Stimulated activated naive CD8-positive, alpha-beta T cell treated with anti-CD3 and anti-CD28 coated beads, Interleukin-15, Interleukin-2, amounts not matched to agents 100 U/mL and 50 U/mL, for 24 hours (primary cell): ENCODE measurements around the gene EPB41L3.

Source experiments
- ATAC-seq: fragments of 150-1000 bp; cut with Tn5 transposase; one replicate; pipeline ENCODE4 v1.10.0; 2021
- DNase-seq: peaks from one replicate; pipeline ENCODE4 v3.0.0; 2021

EPB41L3 gene

GRCh38 chr18:5413447-5413846, 130.3 kb downstream of the EPB41L3 start:
- ATAC-seq (no peak), DNase-seq (no peak)

GRCh38 chr18:5410582-5410981, 133.2 kb downstream of the EPB41L3 start:
- DNase-seq: no peak
- ATAC-seq: no peak

DNA sequence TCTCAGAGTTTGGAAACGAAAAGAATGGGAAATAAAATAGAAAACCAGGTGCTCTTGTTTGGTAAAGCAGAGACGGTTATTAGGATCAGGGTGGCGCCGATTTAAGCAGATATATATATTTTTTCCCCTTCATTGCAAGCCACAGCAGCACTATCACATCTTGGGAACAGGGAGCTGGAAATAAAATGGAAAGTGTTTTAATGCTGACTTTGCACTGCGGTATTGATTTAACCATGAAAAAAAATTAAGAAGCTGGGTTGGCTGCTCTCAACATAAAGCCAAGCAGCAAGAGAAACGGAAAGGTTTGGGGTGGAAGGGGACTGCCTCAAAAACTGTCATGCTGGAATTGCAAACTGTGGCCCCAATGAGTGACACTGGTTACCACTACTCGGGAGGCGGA, 145.5 kb downstream of the EPB41L3 start:
- no peak for DNase-seq
- no peak for ATAC-seq

DNA sequence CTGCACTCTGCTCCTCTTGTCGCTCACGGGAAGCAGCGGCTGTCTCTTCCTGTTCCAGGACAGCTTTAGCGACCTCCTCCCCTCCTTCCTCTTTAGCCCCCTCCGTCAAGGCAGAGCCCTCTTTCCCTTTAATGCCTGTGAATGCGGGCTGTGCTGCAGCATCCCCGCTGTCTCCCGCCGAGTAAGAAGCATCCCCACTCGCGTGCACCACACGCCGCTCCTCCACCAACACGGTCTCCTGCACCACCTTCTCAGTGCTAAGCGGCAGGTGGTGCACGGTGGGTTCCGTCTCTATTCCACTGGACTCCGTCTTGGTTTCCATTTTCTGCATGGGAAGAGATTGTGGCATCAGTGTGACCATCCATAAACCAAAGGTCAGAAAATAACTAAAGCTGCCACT, 146.7 kb downstream of the EPB41L3 start:
- ATAC-seq (no peak), DNase-seq (no peak)

DNA sequence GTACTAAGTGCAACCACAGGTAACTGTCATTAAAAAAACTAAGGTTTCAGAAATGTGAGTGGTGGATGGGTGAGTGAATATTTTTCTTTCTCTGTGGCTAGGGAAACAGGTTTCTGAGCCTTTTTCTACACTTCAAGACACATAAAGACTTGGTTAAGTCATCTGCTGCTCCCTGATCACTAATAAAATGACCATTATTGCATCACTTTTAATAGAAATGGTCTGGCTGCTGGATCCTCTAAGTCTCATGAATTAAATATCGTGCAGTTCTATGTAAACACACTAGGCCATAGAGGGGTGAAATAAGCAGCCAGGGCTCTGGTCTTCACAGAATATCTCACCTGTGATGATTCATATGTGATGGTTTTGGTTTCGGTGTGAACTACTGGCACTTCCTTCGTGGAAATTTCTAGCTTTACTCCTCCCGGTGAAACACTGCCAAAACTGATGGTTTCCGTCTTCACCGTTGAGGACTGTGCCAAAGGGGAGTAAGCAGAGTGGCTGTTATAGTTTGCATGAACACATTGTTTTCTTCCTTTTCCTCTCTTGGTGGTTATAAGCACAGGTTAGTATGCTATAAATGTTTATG, 147.8 kb downstream of the EPB41L3 start:
- no peak for ATAC-seq
- no peak for DNase-seq

GRCh38 chr18:5393779-5394178, 150.0 kb downstream of the EPB41L3 start:
- no peak for DNase-seq

GRCh38 chr18:5391409-5391808, 152.4 kb downstream of the EPB41L3 start:
- ATAC-seq: no peak
- DNase-seq: no peak

More at GRCh38 chr18:5393779-5394178, 150.0 kb downstream of the EPB41L3 start:
- no peak for ATAC-seq

GRCh38 chr18:5389356-5389755, 154.4 kb downstream of the EPB41L3 start:
- DNase-seq: no peak
- no peak for ATAC-seq

DNA sequence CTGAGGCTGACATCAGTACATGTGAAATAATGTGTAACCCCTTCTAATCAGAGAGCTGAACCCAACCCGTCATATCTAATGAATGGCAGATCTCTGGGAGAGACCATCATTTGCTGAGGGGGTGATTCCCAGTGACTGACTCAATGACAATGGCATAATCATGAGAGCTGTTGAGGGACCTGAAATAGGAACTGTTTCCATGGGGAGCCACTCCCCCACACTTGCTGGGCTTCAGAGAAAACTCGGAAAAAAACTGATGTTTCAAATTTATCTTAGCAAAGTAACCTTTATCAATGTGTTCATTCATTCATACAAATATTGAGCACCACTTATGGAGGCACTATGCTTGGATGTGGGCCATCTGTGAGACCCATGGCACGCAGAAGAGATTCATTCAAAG, 154.9 kb downstream of the EPB41L3 start:
- no peak for DNase-seq
- no peak for ATAC-seq

- DNase-seq (no peak), ATAC-seq (no peak)
Observed at GRCh38 chr18:5380586-5380985, 163.2 kb downstream of the EPB41L3 start.

- DNase-seq (no peak), ATAC-seq (no peak)
Observed at GRCh38 chr18:5376986-5377385, 166.8 kb downstream of the EPB41L3 start.

DNA sequence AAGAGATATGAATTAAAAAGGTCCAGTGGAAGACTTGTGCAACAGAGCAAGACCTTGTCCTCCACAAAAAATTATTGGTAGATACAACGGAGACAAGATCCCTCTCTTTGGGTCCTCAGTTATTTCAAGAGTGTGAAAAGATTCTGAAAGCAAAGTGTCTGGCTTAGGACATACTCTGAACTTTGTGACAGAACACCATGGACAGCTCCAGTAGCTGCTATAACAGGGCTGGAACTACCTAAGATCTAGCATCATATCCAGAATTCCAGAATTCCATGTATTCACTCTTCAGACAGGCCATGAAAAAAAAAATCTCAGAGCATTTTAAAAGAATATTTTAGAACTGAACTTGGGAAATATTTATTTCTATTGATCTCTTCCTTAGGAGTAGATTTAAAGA, 173.5 kb downstream of the EPB41L3 start:
- no peak for DNase-seq
- ATAC-seq: no peak

- ATAC-seq (no peak), DNase-seq (no peak)
Observed at GRCh38 chr18:5369513-5369912, 174.3 kb downstream of the EPB41L3 start.

DNA sequence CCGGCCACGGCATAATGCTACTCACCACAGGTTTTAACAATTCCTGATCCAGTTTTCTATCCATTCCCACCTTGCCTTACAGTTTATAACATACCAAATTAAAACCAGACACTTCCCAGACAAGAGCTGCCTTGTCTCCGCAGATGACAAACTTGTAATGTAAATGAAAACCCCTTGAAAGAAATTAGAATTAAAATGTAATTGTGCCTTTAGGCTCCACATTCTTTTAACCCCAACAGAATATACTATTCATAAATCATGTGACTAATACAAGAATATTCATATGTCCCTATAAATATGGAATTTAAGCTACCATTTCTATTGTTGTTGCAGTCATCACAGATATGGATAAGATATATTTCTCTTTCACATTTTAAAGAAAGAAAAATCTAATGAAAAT, 178.4 kb downstream of the EPB41L3 start:
- DNase-seq (no peak), ATAC-seq (no peak)

- no peak for ATAC-seq
Observed at GRCh38 chr18:5350636-5351035, 193.2 kb downstream of the EPB41L3 start.

More at GRCh38 chr18:5350636-5351035, 193.2 kb downstream of the EPB41L3 start:
- no peak for DNase-seq
